Effector memory CD8-positive, alpha-beta T cell (primary cell): ENCODE data around the gene NPBWR2.
A peak's percentile ranks its signal among the peaks of the same experiment; 100 is the strongest.

Experiments
- ATAC-seq: fragments of 150-1000 bp; cut with Tn5 transposase; replicated peaks from 2 replicates; pipeline ENCODE4 v1.10.0; 2021; ENCODE audit warnings: mild to moderate bottlenecking, moderate library complexity
- DNase-seq, 3 experiments: peaks; one replicate each; pipeline ENCODE4 v3.0.0; 2021
- H3K27ac Mint-ChIP-seq, 2 donors: one replicate each; pipeline ENCODE4 v1.8.0; 2022; ENCODE audit warnings: mild to moderate bottlenecking in 2 of 2, mixed read lengths in 2 of 2, moderate library complexity in 2 of 2
- H3K27me3 Mint-ChIP-seq, 2 donors: one replicate each; pipeline ENCODE4 v1.8.0; 2022; ENCODE audit warnings: mixed read lengths in 2 of 2
- H3K36me3 Mint-ChIP-seq: one replicate; pipeline ENCODE4 v1.8.0; 2022; ENCODE audit warnings: mild to moderate bottlenecking, moderate library complexity, mixed read lengths; ENCODE audit not compliant: insufficient read depth
- H3K4me1 Mint-ChIP-seq, 2 donors: one replicate each; pipeline ENCODE4 v1.8.0; 2022; ENCODE audit warnings: low read depth in 2 of 2, mixed read lengths in 2 of 2
- H3K4me3 Mint-ChIP-seq, 2 donors: one replicate each; pipeline ENCODE4 v1.8.0; 2022; ENCODE audit warnings: mild to moderate bottlenecking in 2 of 2, mixed read lengths in 2 of 2, moderate library complexity in 2 of 2
- H3K9me3 Mint-ChIP-seq, 2 donors: one replicate each; pipeline ENCODE4 v1.8.0; 2022; ENCODE audit warnings: mixed read lengths in 2 of 2

Gene NPBWR2

GRCh38 chr20:64078934-64079272, 28.5 kb downstream of the NPBWR2 start:
- H3K27me3 Mint-ChIP-seq, result no peaks in the 10 kb centered on the region
- peak overlapping the region; percentile 87 to 90 for H3K27ac Mint-ChIP-seq
- no peak for DNase-seq
- H3K36me3 Mint-ChIP-seq, result peaks cover 35% of the 10 kb centered on the region
- no peak for ATAC-seq
- H3K9me3 Mint-ChIP-seq, result no peaks in the 10 kb centered on the region
- peak overlapping the region; percentile 92 to 95 for H3K4me3 Mint-ChIP-seq
- H3K4me1 Mint-ChIP-seq, result peaks cover 30 to 46% of the 10 kb centered on the region in 2 donors

GRCh38 chr20:64077876-64078551, 29.4 kb downstream of the NPBWR2 start:
- peak overlapping the region; percentile 87 to 90 for H3K27ac Mint-ChIP-seq
- H3K4me3 Mint-ChIP-seq, result peak overlapping the region; percentile 92 to 95
- H3K9me3 Mint-ChIP-seq, result no peaks in the 10 kb centered on the region
- H3K36me3 Mint-ChIP-seq, result peaks cover 40% of the 10 kb centered on the region
- H3K27me3 Mint-ChIP-seq, result no peaks in the 10 kb centered on the region
- H3K4me1 Mint-ChIP-seq, result peaks cover 26 to 43% of the 10 kb centered on the region in 2 donors
- peak; percentile 58 to 67 (median 61) for DNase-seq
- peak; percentile 61 for ATAC-seq

GRCh38 chr20:64077541-64077875, 29.9 kb downstream of the NPBWR2 start:
- H3K27ac Mint-ChIP-seq, result peak overlapping the region; percentile 87 to 90
- H3K4me1 Mint-ChIP-seq, result peaks cover 22 to 42% of the 10 kb centered on the region in 2 donors
- no peaks in the 10 kb centered on the region for H3K9me3 Mint-ChIP-seq
- DNase-seq (no peak), ATAC-seq (no peak)
- peaks cover 40% of the 10 kb centered on the region for H3K36me3 Mint-ChIP-seq
- H3K4me3 Mint-ChIP-seq, result peak overlapping the region; percentile 92 to 95
- no peaks in the 10 kb centered on the region for H3K27me3 Mint-ChIP-seq

GRCh38 chr20:64077094-64077493, 30.3 kb downstream of the NPBWR2 start:
- H3K9me3 Mint-ChIP-seq, result no peaks in the 10 kb centered on the region
- peaks cover 22 to 43% of the 10 kb centered on the region in 2 donors for H3K4me1 Mint-ChIP-seq
- H3K27me3 Mint-ChIP-seq, result no peaks in the 10 kb centered on the region
- H3K4me3 Mint-ChIP-seq, result peak overlapping the region; percentile 92 to 95
- H3K36me3 Mint-ChIP-seq, result peaks cover 37% of the 10 kb centered on the region
- ATAC-seq (no peak), DNase-seq (no peak)
- peak overlapping the region; percentile 87 to 90 for H3K27ac Mint-ChIP-seq

- DNase-seq (no peak), ATAC-seq (no peak)
- H3K27me3 Mint-ChIP-seq, result no peaks in the 10 kb centered on the region
- H3K36me3 Mint-ChIP-seq, result peaks cover 42% of the 10 kb centered on the region
- no peaks in the 10 kb centered on the region for H3K9me3 Mint-ChIP-seq
- peaks cover 17 to 39% of the 10 kb centered on the region in 2 donors for H3K4me1 Mint-ChIP-seq
- H3K27ac Mint-ChIP-seq, result peak overlapping the region; percentile 87 to 90
- H3K4me3 Mint-ChIP-seq, result peak overlapping the region; percentile 92 to 95
These were observed 31.0 kb downstream of the NPBWR2 start for GRCh38 chr20:64076061-64076997.

- peak overlapping the region in 1 of 2 donors; percentile 90 for H3K27ac Mint-ChIP-seq
- H3K9me3 Mint-ChIP-seq, result no peaks in the 10 kb centered on the region
- peak overlapping the region in 1 of 2 donors; percentile 95 for H3K4me3 Mint-ChIP-seq
- H3K36me3 Mint-ChIP-seq, result peaks cover 47% of the 10 kb centered on the region
- peaks cover 12 to 38% of the 10 kb centered on the region in 2 donors for H3K4me1 Mint-ChIP-seq
- ATAC-seq, result no peak
- no peak for DNase-seq
- H3K27me3 Mint-ChIP-seq, result no peaks in the 10 kb centered on the region
These were observed 31.8 kb downstream of the NPBWR2 start for GRCh38 chr20:64075556-64075955.

- Mint-ChIP-seq H3K9me3 (no peaks in the 10 kb centered on the region), H3K27ac (no peak overlapping the region), H3K4me1 (peaks cover 9 to 33% of the 10 kb centered on the region in 2 donors), H3K27me3 (no peaks in the 10 kb centered on the region), H3K36me3 (peaks cover 42% of the 10 kb centered on the region), H3K4me3 (no peak overlapping the region)
- ATAC-seq (no peak), DNase-seq (no peak)
These were observed 32.4 kb downstream of the NPBWR2 start for GRCh38 chr20:64074963-64075362.

GRCh38 chr20:64074184-64074789, 33.1 kb downstream of the NPBWR2 start:
- no peak for ATAC-seq
- Mint-ChIP-seq H3K36me3 (peaks cover 41% of the 10 kb centered on the region), H3K27ac (no peak overlapping the region), H3K4me1 (peaks cover 9 to 33% of the 10 kb centered on the region in 2 donors), H3K27me3 (no peaks in the 10 kb centered on the region), H3K9me3 (no peaks in the 10 kb centered on the region), H3K4me3 (no peak overlapping the region)
- DNase-seq, result no peak

- H3K4me3 Mint-ChIP-seq, result no peak overlapping the region
- no peak for ATAC-seq
These were observed 33.7 kb downstream of the NPBWR2 start for GRCh38 chr20:64073476-64074183.

GRCh38 chr20:64072498-64073063, 34.8 kb downstream of the NPBWR2 start:
- DNase-seq (no peak), ATAC-seq (no peak)
- peak overlapping the region in 1 of 2 donors; percentile 82 for H3K27ac Mint-ChIP-seq
- no peak overlapping the region for H3K4me3 Mint-ChIP-seq
- H3K4me1 Mint-ChIP-seq, result peaks cover 9 to 27% of the 10 kb centered on the region in 2 donors
- H3K27me3 Mint-ChIP-seq, result no peaks in the 10 kb centered on the region
- no peaks in the 10 kb centered on the region for H3K9me3 Mint-ChIP-seq
- H3K36me3 Mint-ChIP-seq, result peaks cover 34% of the 10 kb centered on the region

More at GRCh38 chr20:64073476-64074183, 33.7 kb downstream of the NPBWR2 start:
- DNase-seq, result no peak
- H3K27ac Mint-ChIP-seq, result no peak overlapping the region
- H3K27me3 Mint-ChIP-seq, result no peaks in the 10 kb centered on the region
- H3K36me3 Mint-ChIP-seq, result peaks cover 40% of the 10 kb centered on the region
- H3K4me1 Mint-ChIP-seq, result peaks cover 9 to 29% of the 10 kb centered on the region in 2 donors
- no peaks in the 10 kb centered on the region for H3K9me3 Mint-ChIP-seq

- H3K4me3 Mint-ChIP-seq, result no peak overlapping the region
- H3K27me3 Mint-ChIP-seq, result no peaks in the 10 kb centered on the region
- peaks cover 12 to 29% of the 10 kb centered on the region in 2 donors for H3K4me1 Mint-ChIP-seq
- no peak for ATAC-seq
- H3K9me3 Mint-ChIP-seq, result no peaks in the 10 kb centered on the region
- H3K36me3 Mint-ChIP-seq, result peaks cover 33% of the 10 kb centered on the region
- DNase-seq, result no peak
- H3K27ac Mint-ChIP-seq, result peak overlapping the region in 1 of 2 donors; percentile 82
These were observed 35.7 kb downstream of the NPBWR2 start for GRCh38 chr20:64071341-64072332.
